Ishikawa (cell line): ENCODE results near the gene RNH1.

Source experiments
- CEBPB ChIP-seq: IDR thresholded peaks from 2 replicates; pipeline ENCODE4 v1.6.1; 2012
- CREB1 ChIP-seq: IDR thresholded peaks from 2 replicates; pipeline ENCODE4 v1.6.1; 2012; ENCODE audit warnings: low read depth
- EGR1 ChIP-seq: IDR thresholded peaks from 2 replicates; pipeline ENCODE4 v1.6.1; 2012
- EP300 ChIP-seq: IDR thresholded peaks from 2 replicates; pipeline ENCODE4 v1.6.1; 2012; ENCODE audit warnings: borderline replicate concordance
- FOXM1 ChIP-seq: IDR thresholded peaks from 2 replicates; pipeline ENCODE4 v1.6.1; 2012; ENCODE audit warnings: low read depth, borderline replicate concordance
- NFIC ChIP-seq: IDR thresholded peaks from 2 replicates; pipeline ENCODE4 v1.6.1; 2012
- RAD21 ChIP-seq: IDR thresholded peaks from 2 replicates; pipeline ENCODE4 v1.6.1; 2012; ENCODE audit warnings: low read depth
- TAF1 ChIP-seq: IDR thresholded peaks from 2 replicates; pipeline ENCODE4 v1.6.1; 2012; ENCODE audit warnings: low read depth, mild to moderate bottlenecking
- TCF12 ChIP-seq: IDR thresholded peaks from 2 replicates; pipeline ENCODE4 v1.6.1; 2012; ENCODE audit warnings: low read depth
- TEAD4 ChIP-seq: IDR thresholded peaks from 2 replicates; pipeline ENCODE4 v1.6.1; 2012
- YY1 ChIP-seq: IDR thresholded peaks from 2 replicates; pipeline ENCODE4 v1.6.1; 2012; ENCODE audit warnings: low read depth
- ZBTB7A ChIP-seq: IDR thresholded peaks from 2 replicates; pipeline ENCODE4 v1.6.1; 2012; ENCODE audit warnings: low read depth
- TF ChIP-seq, protein P1 (sequence below): IDR thresholded peaks from 2 replicates; pipeline ENCODE4 v1.6.1; 2012
- TF ChIP-seq, protein P2 (sequence below): IDR thresholded peaks from 2 replicates; pipeline ENCODE4 v1.6.1; 2012
- TF ChIP-seq, protein P3 (sequence below): IDR thresholded peaks from 2 replicates; pipeline ENCODE4 v1.6.1; 2012; ENCODE audit warnings: low read depth, mild to moderate bottlenecking

RNH1 gene

DNA sequence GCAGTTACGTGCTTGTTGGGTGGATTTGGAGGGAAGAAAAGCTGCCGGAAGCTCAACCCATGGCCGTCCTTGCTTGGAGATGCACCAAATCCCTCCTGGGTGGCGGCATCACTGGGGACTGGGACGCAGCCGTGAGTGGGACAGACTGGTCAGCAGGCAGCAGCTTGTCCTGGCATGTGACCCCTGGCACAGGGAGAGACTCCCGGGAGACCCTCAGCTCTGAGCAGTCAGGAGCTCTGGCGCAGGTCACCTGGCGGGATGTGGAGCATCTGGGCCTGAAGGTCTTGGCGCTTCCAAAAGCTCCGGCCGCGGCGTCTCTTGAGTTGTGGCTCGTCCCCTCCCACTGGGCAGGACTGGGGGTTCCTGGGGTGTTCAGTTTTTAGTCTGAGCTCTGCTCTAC lies 30.6 kb downstream of the RNH1 start:
- no peak for TF ChIP-seq ZBTB7A

DNA sequence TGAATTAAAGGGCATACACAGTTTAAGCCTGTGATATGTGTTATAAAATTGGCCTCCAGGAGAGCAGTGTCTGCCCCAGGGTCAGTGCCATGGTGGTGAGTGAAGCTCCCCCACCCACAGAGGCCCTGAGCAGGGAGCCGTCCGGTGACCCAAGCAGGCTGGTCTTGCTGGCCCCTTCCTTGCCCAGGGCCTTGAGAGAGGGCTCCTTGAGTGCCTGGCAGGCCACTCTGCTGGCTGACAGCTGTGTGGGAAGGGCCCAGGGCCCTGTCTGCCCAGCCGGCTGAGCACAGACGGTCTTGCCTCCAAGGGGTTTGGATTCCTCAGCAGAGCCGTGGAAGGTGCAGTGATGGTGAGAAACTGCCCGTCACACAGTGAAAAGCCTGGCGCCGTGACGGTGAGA lies 31.1 kb downstream of the RNH1 start:
- TF ChIP-seq EGR1 (no peak), EP300 (no peak), CREB1 (no peak), TAF1 (no peak), RAD21 (no peak), TEAD4 (no peak), NFIC (no peak), CEBPB (no peak), FOXM1 (no peak), YY1 (no peak)
- TF ChIP-seq, protein P1, sequence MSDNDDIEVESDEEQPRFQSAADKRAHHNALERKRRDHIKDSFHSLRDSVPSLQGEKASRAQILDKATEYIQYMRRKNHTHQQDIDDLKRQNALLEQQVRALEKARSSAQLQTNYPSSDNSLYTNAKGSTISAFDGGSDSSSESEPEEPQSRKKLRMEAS, result no peak
- TF ChIP-seq, protein P2, sequence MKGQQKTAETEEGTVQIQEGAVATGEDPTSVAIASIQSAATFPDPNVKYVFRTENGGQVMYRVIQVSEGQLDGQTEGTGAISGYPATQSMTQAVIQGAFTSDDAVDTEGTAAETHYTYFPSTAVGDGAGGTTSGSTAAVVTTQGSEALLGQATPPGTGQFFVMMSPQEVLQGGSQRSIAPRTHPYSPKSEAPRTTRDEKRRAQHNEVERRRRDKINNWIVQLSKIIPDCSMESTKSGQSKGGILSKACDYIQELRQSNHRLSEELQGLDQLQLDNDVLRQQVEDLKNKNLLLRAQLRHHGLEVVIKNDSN, result no peak
- TF ChIP-seq, protein P3, sequence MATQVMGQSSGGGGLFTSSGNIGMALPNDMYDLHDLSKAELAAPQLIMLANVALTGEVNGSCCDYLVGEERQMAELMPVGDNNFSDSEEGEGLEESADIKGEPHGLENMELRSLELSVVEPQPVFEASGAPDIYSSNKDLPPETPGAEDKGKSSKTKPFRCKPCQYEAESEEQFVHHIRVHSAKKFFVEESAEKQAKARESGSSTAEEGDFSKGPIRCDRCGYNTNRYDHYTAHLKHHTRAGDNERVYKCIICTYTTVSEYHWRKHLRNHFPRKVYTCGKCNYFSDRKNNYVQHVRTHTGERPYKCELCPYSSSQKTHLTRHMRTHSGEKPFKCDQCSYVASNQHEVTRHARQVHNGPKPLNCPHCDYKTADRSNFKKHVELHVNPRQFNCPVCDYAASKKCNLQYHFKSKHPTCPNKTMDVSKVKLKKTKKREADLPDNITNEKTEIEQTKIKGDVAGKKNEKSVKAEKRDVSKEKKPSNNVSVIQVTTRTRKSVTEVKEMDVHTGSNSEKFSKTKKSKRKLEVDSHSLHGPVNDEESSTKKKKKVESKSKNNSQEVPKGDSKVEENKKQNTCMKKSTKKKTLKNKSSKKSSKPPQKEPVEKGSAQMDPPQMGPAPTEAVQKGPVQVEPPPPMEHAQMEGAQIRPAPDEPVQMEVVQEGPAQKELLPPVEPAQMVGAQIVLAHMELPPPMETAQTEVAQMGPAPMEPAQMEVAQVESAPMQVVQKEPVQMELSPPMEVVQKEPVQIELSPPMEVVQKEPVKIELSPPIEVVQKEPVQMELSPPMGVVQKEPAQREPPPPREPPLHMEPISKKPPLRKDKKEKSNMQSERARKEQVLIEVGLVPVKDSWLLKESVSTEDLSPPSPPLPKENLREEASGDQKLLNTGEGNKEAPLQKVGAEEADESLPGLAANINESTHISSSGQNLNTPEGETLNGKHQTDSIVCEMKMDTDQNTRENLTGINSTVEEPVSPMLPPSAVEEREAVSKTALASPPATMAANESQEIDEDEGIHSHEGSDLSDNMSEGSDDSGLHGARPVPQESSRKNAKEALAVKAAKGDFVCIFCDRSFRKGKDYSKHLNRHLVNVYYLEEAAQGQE, result no peak

DNA sequence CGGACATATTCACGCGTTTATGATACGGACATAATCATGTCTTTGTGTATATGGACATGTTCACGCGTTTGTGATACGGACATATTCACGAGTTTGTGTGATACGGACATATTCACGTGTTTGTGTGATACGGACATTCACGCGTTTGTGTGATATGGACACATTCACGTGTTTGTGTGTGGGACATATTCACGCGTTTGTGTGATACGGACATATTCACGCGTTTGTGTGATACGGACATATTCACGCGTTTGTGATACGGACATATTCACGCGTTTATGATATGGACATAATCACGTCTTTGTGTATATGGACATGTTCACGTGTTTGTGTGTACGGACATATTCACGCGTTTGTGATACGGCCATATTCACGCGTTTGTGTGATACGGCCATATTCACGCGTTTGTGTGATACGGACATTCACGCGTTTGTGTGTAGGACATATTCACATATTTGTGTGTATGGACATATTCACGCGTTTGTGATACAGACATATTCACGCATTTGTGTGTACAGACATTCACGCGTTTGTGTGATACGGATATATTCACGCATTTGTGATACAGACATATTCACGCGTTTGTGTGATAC lies 32.0 kb downstream of the RNH1 start:
- no peak for TF ChIP-seq TAF1
- TF ChIP-seq TEAD4, result no peak
- no peak for TF ChIP-seq ZBTB7A
- no peak for TF ChIP-seq CEBPB
- TF ChIP-seq TCF12, result no peak
- TF ChIP-seq NFIC, result no peak
- no peak for TF ChIP-seq EGR1

DNA sequence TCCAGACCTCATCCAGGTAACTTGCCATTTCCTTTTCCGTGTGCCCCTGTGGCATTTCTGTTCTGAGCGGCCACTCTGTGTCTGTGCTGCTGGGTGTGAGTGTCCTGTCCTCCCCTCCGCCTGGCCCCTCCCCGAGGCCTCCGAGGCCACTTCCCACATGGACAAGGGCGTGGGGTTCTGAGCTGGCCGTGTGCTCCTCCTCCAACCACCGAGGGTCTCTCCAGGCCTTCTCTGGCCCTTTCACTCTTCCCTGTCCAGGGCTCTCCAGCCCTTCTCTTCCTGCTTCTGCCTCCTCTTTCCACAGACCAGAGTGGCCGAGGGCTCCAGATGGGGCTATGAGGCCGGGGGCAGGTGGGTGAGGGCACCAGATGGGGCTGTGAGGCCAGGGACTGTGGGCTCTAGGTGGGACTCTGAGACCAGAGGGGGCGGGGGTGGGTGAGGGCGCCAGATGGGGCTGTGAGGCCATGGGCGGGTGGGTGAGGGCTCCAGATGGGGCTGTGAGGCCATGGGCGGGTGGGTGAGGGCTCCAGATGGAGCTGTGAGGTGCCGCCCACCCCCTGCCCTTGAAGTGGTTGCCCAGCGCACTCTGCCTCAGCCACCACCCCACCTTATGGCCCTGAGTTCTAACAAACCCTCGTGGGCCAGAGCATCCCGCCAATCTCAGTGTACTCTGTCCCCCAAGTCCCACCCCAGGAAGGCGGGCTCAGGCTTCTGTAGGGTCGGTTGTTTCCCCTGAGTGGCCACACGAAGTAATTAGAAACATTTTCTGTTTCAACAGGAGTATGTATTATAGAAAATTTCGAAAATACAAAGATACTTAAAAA lies 32.9 kb downstream of the RNH1 start:
- TF ChIP-seq YY1, result no peak
- no peak for TF ChIP-seq ZBTB7A

DNA sequence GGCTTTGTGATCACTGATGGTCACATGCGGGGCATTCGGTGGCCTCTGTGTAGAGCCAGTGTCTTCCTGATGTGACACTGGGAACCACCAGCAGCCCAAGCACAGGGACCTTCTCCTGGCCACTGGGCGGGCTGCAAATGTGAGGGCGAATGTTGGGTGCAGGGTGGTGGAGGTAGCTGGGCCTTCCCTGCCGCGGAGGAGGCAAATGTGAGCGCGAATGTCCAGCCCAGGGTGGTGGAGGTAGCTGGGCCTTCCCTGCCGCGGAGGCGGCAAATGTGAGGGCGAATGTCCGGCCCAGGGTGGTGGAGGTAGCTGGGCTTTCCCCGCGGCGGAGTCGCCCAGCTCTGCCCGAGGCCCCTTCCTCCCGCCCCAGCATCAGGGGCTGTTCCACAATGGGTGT lies 33.6 kb downstream of the RNH1 start:
- no peak for TF ChIP-seq EGR1
- TF ChIP-seq RAD21, result no peak
- no peak for TF ChIP-seq TCF12
- TF ChIP-seq CREB1, result no peak
- TF ChIP-seq YY1, result no peak
- TF ChIP-seq EP300, result no peak
- TF ChIP-seq TEAD4, result no peak
- TF ChIP-seq CEBPB, result no peak
- TF ChIP-seq, protein P3, result no peak
- TF ChIP-seq NFIC, result no peak

DNA sequence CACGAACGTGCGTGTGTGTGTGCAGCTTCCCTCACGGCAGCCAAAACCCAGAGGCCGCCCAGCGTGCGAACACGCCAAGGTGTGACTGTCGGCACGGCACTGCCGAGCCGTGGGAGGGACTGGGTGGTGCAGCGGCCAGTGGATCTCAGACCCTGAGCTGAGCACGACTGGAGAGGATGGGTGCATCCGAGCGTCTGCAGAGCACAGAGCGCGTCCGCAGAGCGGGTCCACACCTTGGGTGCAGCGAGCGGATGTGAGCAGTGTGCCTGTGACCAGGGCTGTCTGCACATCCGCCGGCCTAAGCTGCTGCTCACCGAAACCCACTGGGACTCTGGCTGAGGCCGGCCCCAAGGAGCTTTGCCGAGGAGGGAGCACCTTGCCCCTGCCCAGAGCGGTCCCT lies 34.2 kb downstream of the RNH1 start:
- TF ChIP-seq, protein P3, result no peak
- TF ChIP-seq FOXM1 (no peak), TEAD4 (no peak)
- TF ChIP-seq, protein P2, result no peak
